HEK293 (cell line): ENCODE results near the gene TTF2.

ENCODE experiments used
- CTCF ChIP-seq: fragments of 450-650 bp; formaldehyde crosslinking; IDR thresholded peaks from 2 replicates; pipeline ENCODE4 v1.5.1; 2016; ENCODE audit warnings: missing biosample characterization, missing genetic modification characterization
- ZXDB ChIP-seq: fragments of 450-650 bp; formaldehyde crosslinking; IDR thresholded peaks from 2 replicates; pipeline ENCODE4 v1.5.1; 2016; ENCODE audit warnings: missing biosample characterization, missing genetic modification characterization

- no peak for TF ChIP-seq CTCF (tag by site-specific recombination)
- no peak for TF ChIP-seq ZXDB (tag by site-specific recombination)
These were observed 1.9 kb downstream of the TTF2 start for GRCh38 chr1:117061986-117062415.
